ENCODE data around the gene PALLD. TPM values are rescaled to one million over a fixed set of nuclear protein-coding genes. Genes with fewer than 3 reads are reported as not detected.

PALLD gene
- total RNA-seq, 6 experiments from 2014 or later, result 7.7 to 81.6 (median 24.8) TPM

GRCh38 chr4:168878623-168879022 lies 381.8 kb downstream of the PALLD start:
- 84% methylated on average over 2 of the region's 2 CpGs for WGBS (ENCODE audit: insufficient coverage, low coverage, low lambda C conversion rate, missing lambda C conversion rate)
- TF ChIP-seq POLR2A (IDR thresholded peaks at IDR 0.05) (no peak), CTCF (IDR thresholded peaks at IDR 0.05) (no peak)
- DNase-seq (no peak), ATAC-seq (no peak)
- H3K4me1 ChIP-seq, result peaks cover 0 to 36% (median 6%) of the 10 kb centered on the region in 4 donors
- H3K27ac ChIP-seq, result peak overlapping the region in 2 of 3 donors; percentile 75 to 84
- H3K4me3 ChIP-seq, result peak overlapping the region; percentile 44 to 65 (median 54)
- H3K27me3 ChIP-seq, result no peaks in the 10 kb centered on the region
- no peaks in the 10 kb centered on the region for H3K9me3 ChIP-seq
- no peaks in the 10 kb centered on the region for H3K36me3 ChIP-seq
- intact Hi-C loops (cut with DNase I), result no loop called here

GRCh38 chr4:168879188-168879587 lies 382.3 kb downstream of the PALLD start:
- Histone ChIP-seq H3K4me3 (no peak overlapping the region), H3K9me3 (no peaks in the 10 kb centered on the region), H3K36me3 (no peaks in the 10 kb centered on the region), H3K27ac (peak overlapping the region in 1 of 3 donors; percentile 12), H3K4me1 (peaks cover 0 to 38% (median 6%) of the 10 kb centered on the region in 4 donors), H3K27me3 (no peaks in the 10 kb centered on the region)
- intact Hi-C loops (cut with DNase I), result no loop called here
- no peak for TF ChIP-seq POLR2A (IDR thresholded peaks at IDR 0.05)
- no peak for TF ChIP-seq CTCF (IDR thresholded peaks at IDR 0.05)
- ATAC-seq (no peak), DNase-seq (no peak)

- DNase-seq, result no peak
- Histone ChIP-seq H3K9me3 (no peaks in the 10 kb centered on the region), H3K4me3 (no peak overlapping the region), H3K4me1 (peaks cover 0 to 38% (median 6%) of the 10 kb centered on the region in 4 donors), H3K27ac (peak overlapping the region in 2 of 3 donors; percentile 35 to 64), H3K27me3 (no peaks in the 10 kb centered on the region), H3K36me3 (no peaks in the 10 kb centered on the region)
- intact Hi-C loops (cut with DNase I), result no loop called here
- no peak for TF ChIP-seq CTCF (IDR thresholded peaks at IDR 0.05)
- TF ChIP-seq POLR2A (IDR thresholded peaks at IDR 0.05), result no peak
- 62% methylated on average over 6 of the region's 6 CpGs for WGBS (ENCODE audit: insufficient coverage, low coverage, low lambda C conversion rate, missing lambda C conversion rate)
- no peak for ATAC-seq
Observed at GRCh38 chr4:168880072-168880675, 383.3 kb downstream of the PALLD start.

- DNase-seq (no peak), ATAC-seq (peak; percentile 49 to 67 (median 56))
- WGBS (ENCODE audit: insufficient coverage, low coverage, low lambda C conversion rate, missing lambda C conversion rate), result 49% methylated on average over 8 of the region's 8 CpGs
- intact Hi-C loops (cut with DNase I), result no loop called here
- Histone ChIP-seq H3K4me3 (no peak overlapping the region), H3K36me3 (no peaks in the 10 kb centered on the region), H3K4me1 (peaks cover 0 to 38% (median 6%) of the 10 kb centered on the region in 4 donors), H3K9me3 (no peaks in the 10 kb centered on the region), H3K27ac (peak overlapping the region; percentile 29 to 64 (median 35)), H3K27me3 (no peaks in the 10 kb centered on the region)
- TF ChIP-seq CTCF (IDR thresholded peaks at IDR 0.05), result no peak
- TF ChIP-seq POLR2A (IDR thresholded peaks at IDR 0.05), result no peak
Observed at GRCh38 chr4:168880811-168881595, 384.2 kb downstream of the PALLD start.

Data from right lobe of liver (tissue), 6 donors.